HEK293 (cell line): ENCODE data around the gene LIMCH1.

Experiments used
- KLF16 ChIP-seq: fragments of 450-650 bp; formaldehyde crosslinking; IDR thresholded peaks from 2 replicates; pipeline ENCODE4 v1.5.1; 2017; ENCODE audit warnings: missing biosample characterization, missing genetic modification characterization
- SALL2 ChIP-seq: fragments of 450-650 bp; formaldehyde crosslinking; IDR thresholded peaks from 2 replicates; pipeline ENCODE4 v1.5.0; 2017; ENCODE audit warnings: missing biosample characterization, mild to moderate bottlenecking, missing genetic modification characterization, borderline replicate concordance
- ZBTB20 ChIP-seq: fragments of 450-650 bp; formaldehyde crosslinking; IDR thresholded peaks from 2 replicates; pipeline ENCODE4 v1.5.1; 2016; ENCODE audit warnings: missing biosample characterization, missing genetic modification characterization
- ZBTB44 ChIP-seq: fragments of 450-650 bp; IDR thresholded peaks from 2 replicates; pipeline ENCODE4 v1.5.1; 2018; ENCODE audit warnings: missing biosample characterization, mild to moderate bottlenecking, missing genetic modification characterization
- ZFP3 ChIP-seq: fragments of 450-650 bp; formaldehyde crosslinking; IDR thresholded peaks from 2 replicates; pipeline ENCODE4 v1.5.1; 2016; ENCODE audit warnings: low read depth, missing biosample characterization, missing genetic modification characterization
- ZNF114 ChIP-seq: fragments of 450-650 bp; formaldehyde crosslinking; IDR thresholded peaks from 2 replicates; pipeline ENCODE4 v1.5.0; 2017; ENCODE audit warnings: missing biosample characterization, missing genetic modification characterization
- TF ChIP-seq, protein P1 (sequence below): fragments of 450-650 bp; formaldehyde crosslinking; IDR thresholded peaks from 2 replicates; pipeline ENCODE4 v1.5.1; 2016; ENCODE audit warnings: missing biosample characterization, missing genetic modification characterization
- TF ChIP-seq, protein P2 (sequence below): fragments of 450-650 bp; formaldehyde crosslinking; IDR thresholded peaks from 2 replicates; pipeline ENCODE4 v1.5.1; 2016; ENCODE audit warnings: missing biosample characterization, missing genetic modification characterization
- TF ChIP-seq, protein P3 (sequence below): fragments of 450-650 bp; formaldehyde crosslinking; IDR thresholded peaks from 2 replicates; pipeline ENCODE4 v1.5.1; 2016; ENCODE audit warnings: missing biosample characterization, missing genetic modification characterization
- TF ChIP-seq, protein P4 (sequence below): sonication (generic); formaldehyde crosslinking; IDR thresholded peaks from 2 replicates; pipeline ENCODE4 v1.8.1; 2022; ENCODE audit warnings: mild to moderate bottlenecking, moderate library complexity, missing genetic modification reagents

DNA sequence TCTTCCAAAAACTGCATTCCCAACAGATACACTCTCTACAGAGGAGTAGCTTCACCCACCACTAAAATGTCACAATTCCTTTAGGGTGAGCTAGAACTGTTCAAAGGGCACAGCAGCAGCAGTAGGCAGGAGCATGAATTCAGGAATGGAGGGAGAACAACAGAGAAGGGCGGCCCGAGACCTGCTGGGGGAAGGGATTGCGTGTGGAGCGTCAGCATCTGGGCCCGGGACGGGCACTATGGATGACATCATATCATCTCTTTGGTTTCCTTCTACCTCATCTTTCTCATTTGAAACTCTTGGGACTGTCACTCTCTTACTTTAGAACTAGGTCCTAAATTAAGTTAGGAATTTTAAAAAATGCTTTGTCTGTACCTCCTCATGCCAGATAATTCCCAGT lies 115.6 kb downstream of the LIMCH1 start:
- TF ChIP-seq, protein P1, sequence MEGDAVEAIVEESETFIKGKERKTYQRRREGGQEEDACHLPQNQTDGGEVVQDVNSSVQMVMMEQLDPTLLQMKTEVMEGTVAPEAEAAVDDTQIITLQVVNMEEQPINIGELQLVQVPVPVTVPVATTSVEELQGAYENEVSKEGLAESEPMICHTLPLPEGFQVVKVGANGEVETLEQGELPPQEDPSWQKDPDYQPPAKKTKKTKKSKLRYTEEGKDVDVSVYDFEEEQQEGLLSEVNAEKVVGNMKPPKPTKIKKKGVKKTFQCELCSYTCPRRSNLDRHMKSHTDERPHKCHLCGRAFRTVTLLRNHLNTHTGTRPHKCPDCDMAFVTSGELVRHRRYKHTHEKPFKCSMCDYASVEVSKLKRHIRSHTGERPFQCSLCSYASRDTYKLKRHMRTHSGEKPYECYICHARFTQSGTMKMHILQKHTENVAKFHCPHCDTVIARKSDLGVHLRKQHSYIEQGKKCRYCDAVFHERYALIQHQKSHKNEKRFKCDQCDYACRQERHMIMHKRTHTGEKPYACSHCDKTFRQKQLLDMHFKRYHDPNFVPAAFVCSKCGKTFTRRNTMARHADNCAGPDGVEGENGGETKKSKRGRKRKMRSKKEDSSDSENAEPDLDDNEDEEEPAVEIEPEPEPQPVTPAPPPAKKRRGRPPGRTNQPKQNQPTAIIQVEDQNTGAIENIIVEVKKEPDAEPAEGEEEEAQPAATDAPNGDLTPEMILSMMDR (tag by site-specific recombination) = no peak
- TF ChIP-seq, protein P2, sequence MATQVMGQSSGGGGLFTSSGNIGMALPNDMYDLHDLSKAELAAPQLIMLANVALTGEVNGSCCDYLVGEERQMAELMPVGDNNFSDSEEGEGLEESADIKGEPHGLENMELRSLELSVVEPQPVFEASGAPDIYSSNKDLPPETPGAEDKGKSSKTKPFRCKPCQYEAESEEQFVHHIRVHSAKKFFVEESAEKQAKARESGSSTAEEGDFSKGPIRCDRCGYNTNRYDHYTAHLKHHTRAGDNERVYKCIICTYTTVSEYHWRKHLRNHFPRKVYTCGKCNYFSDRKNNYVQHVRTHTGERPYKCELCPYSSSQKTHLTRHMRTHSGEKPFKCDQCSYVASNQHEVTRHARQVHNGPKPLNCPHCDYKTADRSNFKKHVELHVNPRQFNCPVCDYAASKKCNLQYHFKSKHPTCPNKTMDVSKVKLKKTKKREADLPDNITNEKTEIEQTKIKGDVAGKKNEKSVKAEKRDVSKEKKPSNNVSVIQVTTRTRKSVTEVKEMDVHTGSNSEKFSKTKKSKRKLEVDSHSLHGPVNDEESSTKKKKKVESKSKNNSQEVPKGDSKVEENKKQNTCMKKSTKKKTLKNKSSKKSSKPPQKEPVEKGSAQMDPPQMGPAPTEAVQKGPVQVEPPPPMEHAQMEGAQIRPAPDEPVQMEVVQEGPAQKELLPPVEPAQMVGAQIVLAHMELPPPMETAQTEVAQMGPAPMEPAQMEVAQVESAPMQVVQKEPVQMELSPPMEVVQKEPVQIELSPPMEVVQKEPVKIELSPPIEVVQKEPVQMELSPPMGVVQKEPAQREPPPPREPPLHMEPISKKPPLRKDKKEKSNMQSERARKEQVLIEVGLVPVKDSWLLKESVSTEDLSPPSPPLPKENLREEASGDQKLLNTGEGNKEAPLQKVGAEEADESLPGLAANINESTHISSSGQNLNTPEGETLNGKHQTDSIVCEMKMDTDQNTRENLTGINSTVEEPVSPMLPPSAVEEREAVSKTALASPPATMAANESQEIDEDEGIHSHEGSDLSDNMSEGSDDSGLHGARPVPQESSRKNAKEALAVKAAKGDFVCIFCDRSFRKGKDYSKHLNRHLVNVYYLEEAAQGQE = no peak
- no peak for TF ChIP-seq SALL2
- TF ChIP-seq, protein P3, sequence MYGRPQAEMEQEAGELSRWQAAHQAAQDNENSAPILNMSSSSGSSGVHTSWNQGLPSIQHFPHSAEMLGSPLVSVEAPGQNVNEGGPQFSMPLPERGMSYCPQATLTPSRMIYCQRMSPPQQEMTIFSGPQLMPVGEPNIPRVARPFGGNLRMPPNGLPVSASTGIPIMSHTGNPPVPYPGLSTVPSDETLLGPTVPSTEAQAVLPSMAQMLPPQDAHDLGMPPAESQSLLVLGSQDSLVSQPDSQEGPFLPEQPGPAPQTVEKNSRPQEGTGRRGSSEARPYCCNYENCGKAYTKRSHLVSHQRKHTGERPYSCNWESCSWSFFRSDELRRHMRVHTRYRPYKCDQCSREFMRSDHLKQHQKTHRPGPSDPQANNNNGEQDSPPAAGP (tag by site-specific recombination) = no peak
- TF ChIP-seq, protein P4, sequence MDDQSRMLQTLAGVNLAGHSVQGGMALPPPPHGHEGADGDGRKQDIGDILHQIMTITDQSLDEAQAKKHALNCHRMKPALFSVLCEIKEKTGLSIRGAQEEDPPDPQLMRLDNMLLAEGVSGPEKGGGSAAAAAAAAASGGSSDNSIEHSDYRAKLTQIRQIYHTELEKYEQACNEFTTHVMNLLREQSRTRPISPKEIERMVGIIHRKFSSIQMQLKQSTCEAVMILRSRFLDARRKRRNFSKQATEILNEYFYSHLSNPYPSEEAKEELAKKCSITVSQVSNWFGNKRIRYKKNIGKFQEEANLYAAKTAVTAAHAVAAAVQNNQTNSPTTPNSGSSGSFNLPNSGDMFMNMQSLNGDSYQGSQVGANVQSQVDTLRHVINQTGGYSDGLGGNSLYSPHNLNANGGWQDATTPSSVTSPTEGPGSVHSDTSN (CRISPR knock-in tag) = no peak
- TF ChIP-seq ZFP3 (tag by site-specific recombination) = no peak
- no peak for TF ChIP-seq ZBTB44 (tag by site-specific recombination)
- TF ChIP-seq KLF16 = no peak
- TF ChIP-seq ZNF114 (tag by site-specific recombination) = no peak
- no peak for TF ChIP-seq ZBTB20 (tag by site-specific recombination)
